Astrocyte of the cerebellum (primary cell): ENCODE data around the gene MYO18A.

Experiments used
- DNase-seq: peaks from one replicate; pipeline ENCODE4 v3.0.0-alpha.2; 2011; ENCODE audit warnings: low read depth
- H3K4me3 ChIP-seq: 2 replicates; pipeline ENCODE4 v1.5.1; 2011; ENCODE audit warnings: mild to moderate bottlenecking, low read depth, low read length, moderate library complexity
- in situ Hi-C: cut with HindIII; loops from 2 replicates; pipeline ENCODE4 v1.10.0; 2017; ENCODE audit warnings: low sequenced_read_pairs
- TF ChIP-seq, protein P1 (sequence below): IDR thresholded peaks from 2 replicates; pipeline ENCODE4 v1.5.1; 2012; ENCODE audit warnings: low read length, low read depth, moderate library complexity, mild to moderate bottlenecking; ENCODE audit errors: missing control alignments

The MYO18A gene

GRCh38 chr17:29156781-29157180 is 23.4 kb downstream of the MYO18A start:
- TF ChIP-seq, protein P1, sequence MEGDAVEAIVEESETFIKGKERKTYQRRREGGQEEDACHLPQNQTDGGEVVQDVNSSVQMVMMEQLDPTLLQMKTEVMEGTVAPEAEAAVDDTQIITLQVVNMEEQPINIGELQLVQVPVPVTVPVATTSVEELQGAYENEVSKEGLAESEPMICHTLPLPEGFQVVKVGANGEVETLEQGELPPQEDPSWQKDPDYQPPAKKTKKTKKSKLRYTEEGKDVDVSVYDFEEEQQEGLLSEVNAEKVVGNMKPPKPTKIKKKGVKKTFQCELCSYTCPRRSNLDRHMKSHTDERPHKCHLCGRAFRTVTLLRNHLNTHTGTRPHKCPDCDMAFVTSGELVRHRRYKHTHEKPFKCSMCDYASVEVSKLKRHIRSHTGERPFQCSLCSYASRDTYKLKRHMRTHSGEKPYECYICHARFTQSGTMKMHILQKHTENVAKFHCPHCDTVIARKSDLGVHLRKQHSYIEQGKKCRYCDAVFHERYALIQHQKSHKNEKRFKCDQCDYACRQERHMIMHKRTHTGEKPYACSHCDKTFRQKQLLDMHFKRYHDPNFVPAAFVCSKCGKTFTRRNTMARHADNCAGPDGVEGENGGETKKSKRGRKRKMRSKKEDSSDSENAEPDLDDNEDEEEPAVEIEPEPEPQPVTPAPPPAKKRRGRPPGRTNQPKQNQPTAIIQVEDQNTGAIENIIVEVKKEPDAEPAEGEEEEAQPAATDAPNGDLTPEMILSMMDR = no peak
- DNase-seq = no peak
- in situ Hi-C loops = loop anchor here (5.0 kb wide), 1 partner anchor 56 kb away; no protein-coding TSS in a partner anchor
- no peak overlapping the region for H3K4me3 ChIP-seq

DNA sequence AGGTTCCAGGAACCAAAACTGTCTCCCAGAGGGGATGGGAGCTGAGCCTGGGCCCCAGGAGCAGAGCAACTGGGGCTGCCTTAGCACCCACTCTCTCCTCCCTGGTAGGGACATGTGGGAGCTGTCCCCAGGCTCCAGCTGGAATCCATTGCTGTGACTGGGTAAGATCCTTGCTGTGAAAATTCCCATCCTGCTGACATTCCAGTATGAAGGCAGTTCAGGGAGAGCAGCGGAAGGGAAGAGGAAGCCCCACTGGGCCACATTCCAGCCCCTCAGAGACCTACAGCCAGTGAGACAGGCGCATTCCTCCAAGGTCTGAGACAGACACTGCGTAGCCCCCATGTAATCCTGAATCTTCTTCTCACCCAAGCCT is 24.2 kb downstream of the MYO18A start:
- peak; percentile 32 for DNase-seq
- TF ChIP-seq, protein P1 = no peak
- in situ Hi-C loops = loop anchor here (5.0 kb wide), 1 partner anchor 56 kb away; no protein-coding TSS in a partner anchor
- no peak overlapping the region for H3K4me3 ChIP-seq

DNA sequence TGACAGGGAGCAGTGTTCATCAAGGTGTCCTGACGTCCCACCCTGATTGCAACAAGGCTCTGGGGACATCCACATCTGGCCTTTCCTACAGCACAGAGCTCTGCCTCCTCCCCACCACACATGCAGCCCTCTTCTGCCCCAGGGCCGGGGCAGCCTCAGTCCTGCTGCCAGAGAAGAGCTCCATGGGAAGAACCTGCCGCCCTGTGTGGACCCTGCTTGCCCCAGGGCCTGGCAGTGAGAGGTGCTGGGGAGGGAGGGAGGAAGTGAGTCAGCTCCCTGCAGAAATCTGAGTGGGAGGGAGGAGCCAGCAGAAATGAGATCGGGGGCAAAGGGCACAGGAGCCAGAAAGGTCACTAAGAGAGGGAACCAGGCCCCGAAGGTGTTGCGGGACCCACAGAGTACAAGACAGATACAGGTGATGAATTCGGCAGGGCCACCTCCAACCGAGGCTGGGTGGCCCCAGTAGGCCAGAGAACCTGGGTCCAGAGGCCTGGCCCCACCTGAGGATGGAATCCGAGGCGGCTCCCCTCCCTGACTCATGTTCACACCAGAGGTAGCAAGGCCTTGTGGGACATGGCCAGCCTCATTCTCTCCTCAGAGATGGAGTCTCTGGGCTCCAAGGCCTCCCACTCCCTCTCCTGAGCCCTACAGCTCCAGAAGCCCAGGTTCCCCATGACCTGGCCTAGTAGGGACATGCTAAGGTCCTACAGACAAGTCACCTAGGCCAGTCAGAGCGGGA is 24.8 kb downstream of the MYO18A start:
- in situ Hi-C loops = loop anchor here (5.0 kb wide), 1 partner anchor 57 kb away; no protein-coding TSS in a partner anchor
- TF ChIP-seq, protein P1 = no peak
- DNase-seq = no peak
- no peak overlapping the region for H3K4me3 ChIP-seq

DNA sequence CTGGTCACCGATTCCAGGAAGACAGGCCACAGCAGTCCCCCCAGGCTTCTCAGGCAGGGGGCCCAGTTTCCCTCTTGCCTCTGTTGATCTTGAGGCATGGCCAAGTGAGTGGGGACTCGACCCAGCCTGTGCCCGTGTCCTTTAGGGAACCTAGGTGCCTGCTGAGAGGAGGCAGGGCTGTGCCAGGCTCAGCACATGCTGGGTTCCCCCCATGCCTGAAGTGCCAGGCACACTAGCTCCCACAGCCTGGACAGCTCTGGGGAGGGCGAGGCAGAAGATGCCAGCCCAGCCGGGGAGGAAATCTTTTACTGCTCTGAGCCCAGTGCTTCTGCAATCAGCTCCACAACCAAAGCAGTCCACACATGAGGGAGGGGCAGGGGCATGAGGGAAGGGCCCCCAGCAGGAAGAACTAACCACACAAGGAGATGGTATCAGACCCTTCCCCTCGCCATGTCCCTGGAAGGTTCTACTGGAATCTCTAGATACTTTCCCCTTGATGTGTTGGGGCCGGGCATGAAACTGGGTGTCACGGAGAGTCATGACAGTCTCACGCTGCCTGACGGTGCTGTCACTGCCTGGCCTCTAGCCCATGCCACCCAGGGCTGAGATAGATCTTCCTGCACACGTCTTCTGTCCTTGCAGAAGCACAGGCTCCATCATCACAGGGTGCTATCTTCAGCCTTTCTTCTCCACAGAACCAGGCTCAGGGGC is 25.5 kb downstream of the MYO18A start:
- in situ Hi-C loops = loop anchor here (5.0 kb wide), 1 partner anchor 58 kb away; no protein-coding TSS in a partner anchor
- no peak for DNase-seq
- no peak overlapping the region for H3K4me3 ChIP-seq
- TF ChIP-seq, protein P1 = no peak

DNA sequence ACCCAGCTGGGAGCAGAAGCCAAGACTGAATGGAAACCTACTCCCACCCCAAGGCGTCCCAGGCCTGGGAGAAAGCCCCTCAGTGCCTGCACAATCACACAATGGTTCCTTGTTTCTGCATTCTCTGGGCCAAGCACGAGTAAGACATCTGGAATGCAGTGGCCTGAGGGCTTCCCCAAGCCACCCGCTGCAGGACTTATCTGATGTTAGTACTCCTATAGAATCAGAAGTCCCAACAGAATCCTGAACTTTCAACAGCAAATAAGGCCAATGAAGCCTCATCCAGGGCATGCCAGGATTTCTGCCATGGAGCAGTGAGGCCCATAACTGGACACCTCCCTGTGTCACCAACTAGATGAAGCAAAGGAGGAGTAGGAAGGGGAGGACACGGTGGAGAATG is 28.6 kb downstream of the MYO18A start:
- DNase-seq = peak; percentile 31
- H3K4me3 ChIP-seq = no peak overlapping the region
- TF ChIP-seq, protein P1 = no peak
- in situ Hi-C loops = no loop called here

GRCh38 chr17:29150161-29150560 is 30.0 kb downstream of the MYO18A start:
- in situ Hi-C loops = no loop called here
- TF ChIP-seq, protein P1 = no peak
- DNase-seq = no peak
- no peak overlapping the region for H3K4me3 ChIP-seq
